Gastrocnemius medialis (tissue), 4 donors: ENCODE results near the gene NEDD4. TPM values are rescaled to one million over a fixed set of nuclear protein-coding genes. Genes with fewer than 3 reads are reported as not detected.

ENCODE experiments used
- ATAC-seq, 2 donors: fragments of 150-250 bp; one replicate each; pipeline ENCODE4 v1.9.1; 2016
- DNase-seq, 2 donors: peaks; one replicate each; pipeline ENCODE4 v3.0.0-alpha.2; 2019
- H3K27ac ChIP-seq, 4 donors: fragments of 200-600 bp; sonication (generic); 1 replicate in 1 of 4; 2 replicates in 3 of 4; pipeline ENCODE4 v1.5.1; 2016 to 2018; ENCODE audit warnings: mild to moderate bottlenecking in 2 of 4, moderate library complexity in 1 of 4
- H3K27me3 ChIP-seq, 3 donors: fragments of 200-600 bp; sonication (generic) in 2 of 3; 1 replicate in 1 of 3; 2 replicates in 2 of 3; pipeline versions ENCODE4 v1.5.1 to v1.6.0; 2016 to 2019; ENCODE audit warnings: mild to moderate bottlenecking in 1 of 3, moderate library complexity in 1 of 3
- H3K36me3 ChIP-seq, 2 donors: fragments of 200-600 bp; sonication (generic) in 1 of 2; one replicate each; pipeline ENCODE4 v1.5.1; 2017 to 2018
- H3K4me1 ChIP-seq, 2 donors: fragments of 200-600 bp; sonication (generic) in 1 of 2; one replicate each; pipeline ENCODE4 v1.5.1; 2016 to 2017; ENCODE audit warnings: mild to moderate bottlenecking in 2 of 2
- H3K4me3 ChIP-seq, 4 donors: fragments of 200-600 bp; sonication (generic) in 3 of 4; 1 replicate in 1 of 4; 2 replicates in 3 of 4; pipeline ENCODE4 v1.5.1; 2016 to 2019; ENCODE audit warnings: mild to moderate bottlenecking in 2 of 4
- H3K9me3 ChIP-seq, 3 donors: fragments of 200-600 bp; sonication (generic) in 2 of 3; 1 replicate in 1 of 3; 2 replicates in 2 of 3; pipeline ENCODE4 v1.5.1; 2016 to 2019
- POLR2A ChIP-seq, 2 donors: fragments of 450-650 bp; IDR thresholded peaks; one replicate each; pipeline ENCODE4 v1.6.1; 2017; ENCODE audit warnings: antibody characterized with exemption in 2 of 2, mild to moderate bottlenecking in 2 of 2, moderate library complexity in 2 of 2
- in situ Hi-C, 4 donors: fragments of 200-750 bp; cut with MboI; loops; one replicate each; pipeline versions ENCODE4 v1.15.0 to v1.8.0; 2017; ENCODE audit warnings: low sequenced_read_pairs in 4 of 4
- intact Hi-C: fragments of 100-400 bp; cut with DNase I; formaldehyde crosslinking; loops from one replicate; pipeline ENCODE4 v1.15.1; 2023; ENCODE audit warnings: low total_unique reads
- total RNA-seq, 4 donors: library from RNA; depleted of rRNA; stranded (reverse); fragments of >200 nt; gene quantifications; one replicate each; pipeline versions ENCODE4 v1.1.0 to v1.2.3, GENCODE V29; 2016
- TF ChIP-seq, protein P1 (sequence below), 5 experiments: fragments of 450-650 bp in 3 of 5; fragments of 200-600 bp in 2 of 5; sonication (generic) in 2 of 5; IDR thresholded peaks in 4 of 5; conservative IDR thresholded peaks in 1 of 5; 1 replicate in 4 of 5; 2 replicates in 1 of 5; pipeline ENCODE4 v1.5.1; 2016 to 2019; ENCODE audit warnings: antibody characterized with exemption in 5 of 5, mild to moderate bottlenecking in 3 of 5, moderate library complexity in 3 of 5

NEDD4 gene
- total RNA-seq, 4 donors from 2014 or later, result 45.4 to 475 (median 205) TPM

- Histone ChIP-seq H3K27me3 (no peaks in the 10 kb centered on the region), H3K4me3 (no peak overlapping the region), H3K36me3 (no peaks in the 10 kb centered on the region), H3K4me1 (no peaks in the 10 kb centered on the region), H3K9me3 (no peaks in the 10 kb centered on the region), H3K27ac (no peak overlapping the region)
- in situ Hi-C loops (no loop called here), intact Hi-C loops (no loop called here)
- no peak for DNase-seq
- TF ChIP-seq, protein P1, sequence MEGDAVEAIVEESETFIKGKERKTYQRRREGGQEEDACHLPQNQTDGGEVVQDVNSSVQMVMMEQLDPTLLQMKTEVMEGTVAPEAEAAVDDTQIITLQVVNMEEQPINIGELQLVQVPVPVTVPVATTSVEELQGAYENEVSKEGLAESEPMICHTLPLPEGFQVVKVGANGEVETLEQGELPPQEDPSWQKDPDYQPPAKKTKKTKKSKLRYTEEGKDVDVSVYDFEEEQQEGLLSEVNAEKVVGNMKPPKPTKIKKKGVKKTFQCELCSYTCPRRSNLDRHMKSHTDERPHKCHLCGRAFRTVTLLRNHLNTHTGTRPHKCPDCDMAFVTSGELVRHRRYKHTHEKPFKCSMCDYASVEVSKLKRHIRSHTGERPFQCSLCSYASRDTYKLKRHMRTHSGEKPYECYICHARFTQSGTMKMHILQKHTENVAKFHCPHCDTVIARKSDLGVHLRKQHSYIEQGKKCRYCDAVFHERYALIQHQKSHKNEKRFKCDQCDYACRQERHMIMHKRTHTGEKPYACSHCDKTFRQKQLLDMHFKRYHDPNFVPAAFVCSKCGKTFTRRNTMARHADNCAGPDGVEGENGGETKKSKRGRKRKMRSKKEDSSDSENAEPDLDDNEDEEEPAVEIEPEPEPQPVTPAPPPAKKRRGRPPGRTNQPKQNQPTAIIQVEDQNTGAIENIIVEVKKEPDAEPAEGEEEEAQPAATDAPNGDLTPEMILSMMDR (IDR thresholded peaks at IDR 0.05 in 4 of 5, conservative IDR thresholded peaks at IDR 0.05 in 1 of 5), result peak in 2 of 5 experiments; percentile 30 to 36
- no peak for TF ChIP-seq POLR2A (IDR thresholded peaks at IDR 0.05)
- ATAC-seq, result no peak
Measured at GRCh38 chr15:55799291-55800212, 193.9 kb downstream of the NEDD4 start.

- Histone ChIP-seq H3K27ac (no peak overlapping the region), H3K9me3 (no peaks in the 10 kb centered on the region), H3K4me3 (no peak overlapping the region), H3K36me3 (no peaks in the 10 kb centered on the region), H3K4me1 (no peaks in the 10 kb centered on the region), H3K27me3 (no peaks in the 10 kb centered on the region)
- in situ Hi-C loops, result no loop called here
- no peak for TF ChIP-seq POLR2A (IDR thresholded peaks at IDR 0.05)
- TF ChIP-seq, protein P1 (IDR thresholded peaks at IDR 0.05 in 4 of 5, conservative IDR thresholded peaks at IDR 0.05 in 1 of 5), result no peak
- ATAC-seq (no peak), DNase-seq (no peak)
- intact Hi-C loops, result no loop called here
Measured at GRCh38 chr15:55796321-55796965, 197.0 kb downstream of the NEDD4 start.

DNA sequence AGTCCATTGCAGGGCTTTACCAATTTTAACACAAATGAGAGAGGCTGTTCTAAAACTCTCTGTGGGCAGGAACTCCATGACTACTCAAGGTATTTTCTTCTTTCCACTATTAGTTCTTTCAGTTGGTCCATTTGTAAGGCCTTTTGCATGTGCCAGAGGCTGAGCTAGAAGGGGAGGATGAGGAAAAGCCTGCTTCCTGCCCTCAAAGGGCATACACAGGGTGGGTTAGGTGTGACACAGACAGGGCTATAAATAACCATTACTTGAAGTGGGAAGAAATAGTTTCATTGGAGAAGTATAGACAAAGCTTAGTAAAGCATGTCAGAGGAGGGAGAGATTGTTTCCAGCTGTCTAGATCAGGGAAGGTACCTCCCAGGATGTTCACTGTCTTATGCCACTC is 198.4 kb downstream of the NEDD4 start:
- Histone ChIP-seq H3K27ac (no peak overlapping the region), H3K4me3 (no peak overlapping the region), H3K36me3 (no peaks in the 10 kb centered on the region), H3K9me3 (no peaks in the 10 kb centered on the region), H3K27me3 (no peaks in the 10 kb centered on the region), H3K4me1 (no peaks in the 10 kb centered on the region)
- intact Hi-C loops (no loop called here), in situ Hi-C loops (no loop called here)
- ATAC-seq (no peak), DNase-seq (no peak)
- TF ChIP-seq, protein P1 (IDR thresholded peaks at IDR 0.05 in 4 of 5, conservative IDR thresholded peaks at IDR 0.05 in 1 of 5), result no peak
- no peak for TF ChIP-seq POLR2A (IDR thresholded peaks at IDR 0.05)

GRCh38 chr15:55791551-55792400 is 201.6 kb downstream of the NEDD4 start:
- intact Hi-C loops, result no loop called here

More at GRCh38 chr15:55791551-55792400, 201.6 kb downstream of the NEDD4 start:
- in situ Hi-C loops, result no loop called here
- ATAC-seq (no peak), DNase-seq (no peak)
- Histone ChIP-seq H3K36me3 (no peaks in the 10 kb centered on the region), H3K4me3 (no peak overlapping the region), H3K9me3 (no peaks in the 10 kb centered on the region), H3K4me1 (no peaks in the 10 kb centered on the region), H3K27ac (no peak overlapping the region), H3K27me3 (no peaks in the 10 kb centered on the region)
- TF ChIP-seq, protein P1 (IDR thresholded peaks at IDR 0.05 in 4 of 5, conservative IDR thresholded peaks at IDR 0.05 in 1 of 5), result no peak
- TF ChIP-seq POLR2A (IDR thresholded peaks at IDR 0.05), result no peak
